Measurements from ENCODE around the gene ANK3. TPM values are rescaled to one million over a fixed set of nuclear protein-coding genes. Genes with fewer than 3 reads are reported as not detected.

ANK3 gene
- total and polyA plus RNA-seq, 8 donors = 3.6 to 115 (median 31.1) TPM

DNA sequence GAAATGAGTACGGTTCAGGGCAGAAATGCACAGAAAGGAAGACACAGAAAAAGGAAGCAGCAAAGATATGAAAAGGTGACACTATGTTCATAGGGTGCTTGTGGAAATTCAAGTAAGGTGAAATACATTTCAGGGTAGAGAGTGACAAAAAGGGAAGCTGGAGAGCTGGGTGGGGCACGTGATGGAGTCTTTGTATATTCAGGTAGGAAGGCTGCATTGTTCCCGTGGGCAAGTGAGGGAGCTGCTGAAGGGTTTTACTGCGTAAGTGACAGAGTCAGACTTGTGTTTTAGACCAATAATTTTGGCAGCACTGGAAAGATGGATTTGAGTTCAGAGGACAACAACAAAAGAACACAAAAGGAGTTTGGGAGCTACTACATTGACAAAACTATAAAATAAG lies 35.3 kb upstream of the ANK3 start:
- intact Hi-C loops (cut with DNase I; ENCODE audit: low total_unique reads) = no loop called here
- no peak overlapping the region for H3K27ac ChIP-seq
- no peaks in the 10 kb centered on the region for H3K27me3 ChIP-seq
- H3K36me3 ChIP-seq = no peaks in the 10 kb centered on the region
- WGBS, 5 donors = 66 to 80% (median 73%) methylated on average over 4 of the region's 4 CpGs
- H3K4me1 ChIP-seq = peaks cover 0 to 14% (median 0%) of the 10 kb centered on the region in 4 donors
- H3K4me3 ChIP-seq = no peak overlapping the region
- DNase-seq = no peak
- no peaks in the 10 kb centered on the region for H3K9me3 ChIP-seq
- TF ChIP-seq EP300 (IDR thresholded peaks at IDR 0.05) = no peak
- no peak for TF ChIP-seq POLR2A (IDR thresholded peaks at IDR 0.05)
- TF ChIP-seq, protein P1, sequence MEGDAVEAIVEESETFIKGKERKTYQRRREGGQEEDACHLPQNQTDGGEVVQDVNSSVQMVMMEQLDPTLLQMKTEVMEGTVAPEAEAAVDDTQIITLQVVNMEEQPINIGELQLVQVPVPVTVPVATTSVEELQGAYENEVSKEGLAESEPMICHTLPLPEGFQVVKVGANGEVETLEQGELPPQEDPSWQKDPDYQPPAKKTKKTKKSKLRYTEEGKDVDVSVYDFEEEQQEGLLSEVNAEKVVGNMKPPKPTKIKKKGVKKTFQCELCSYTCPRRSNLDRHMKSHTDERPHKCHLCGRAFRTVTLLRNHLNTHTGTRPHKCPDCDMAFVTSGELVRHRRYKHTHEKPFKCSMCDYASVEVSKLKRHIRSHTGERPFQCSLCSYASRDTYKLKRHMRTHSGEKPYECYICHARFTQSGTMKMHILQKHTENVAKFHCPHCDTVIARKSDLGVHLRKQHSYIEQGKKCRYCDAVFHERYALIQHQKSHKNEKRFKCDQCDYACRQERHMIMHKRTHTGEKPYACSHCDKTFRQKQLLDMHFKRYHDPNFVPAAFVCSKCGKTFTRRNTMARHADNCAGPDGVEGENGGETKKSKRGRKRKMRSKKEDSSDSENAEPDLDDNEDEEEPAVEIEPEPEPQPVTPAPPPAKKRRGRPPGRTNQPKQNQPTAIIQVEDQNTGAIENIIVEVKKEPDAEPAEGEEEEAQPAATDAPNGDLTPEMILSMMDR (IDR thresholded peaks at IDR 0.05) = no peak
- TF ChIP-seq POLR2AphosphoS5 (IDR thresholded peaks at IDR 0.05) = no peak

DNA sequence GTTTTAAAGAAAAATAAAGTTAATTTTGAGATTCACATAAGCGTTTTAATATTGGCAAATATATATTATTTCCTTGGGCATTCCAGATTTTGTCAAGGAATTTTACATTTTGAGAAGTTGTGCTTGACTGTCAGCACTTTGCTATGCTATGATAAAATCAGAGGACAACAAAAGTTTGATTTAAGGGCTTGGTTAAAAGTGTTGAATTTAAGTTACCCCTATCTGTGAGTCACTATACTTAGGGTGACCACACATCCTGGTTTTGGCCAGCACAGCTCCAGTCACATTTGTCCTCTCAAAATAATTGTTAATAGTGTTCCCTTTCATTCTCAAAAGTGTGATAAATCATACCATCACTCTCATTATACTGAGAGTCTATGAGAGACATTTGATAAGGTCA lies 34.2 kb upstream of the ANK3 start:
- Histone ChIP-seq H3K4me1 (peaks cover 0 to 14% (median 0%) of the 10 kb centered on the region in 4 donors), H3K9me3 (no peaks in the 10 kb centered on the region), H3K36me3 (no peaks in the 10 kb centered on the region), H3K27ac (no peak overlapping the region), H3K4me3 (no peak overlapping the region), H3K27me3 (no peaks in the 10 kb centered on the region)
- no peak for DNase-seq
- intact Hi-C loops (cut with DNase I; ENCODE audit: low total_unique reads) = no loop called here
- TF ChIP-seq EP300 (IDR thresholded peaks at IDR 0.05) (no peak), POLR2AphosphoS5 (IDR thresholded peaks at IDR 0.05) (no peak), POLR2A (IDR thresholded peaks at IDR 0.05) (no peak)
- TF ChIP-seq, protein P1 (IDR thresholded peaks at IDR 0.05) = no peak
- 85 to 97% (median 89%) methylated on average over 1 of the region's 1 CpG for WGBS, 5 donors

DNA sequence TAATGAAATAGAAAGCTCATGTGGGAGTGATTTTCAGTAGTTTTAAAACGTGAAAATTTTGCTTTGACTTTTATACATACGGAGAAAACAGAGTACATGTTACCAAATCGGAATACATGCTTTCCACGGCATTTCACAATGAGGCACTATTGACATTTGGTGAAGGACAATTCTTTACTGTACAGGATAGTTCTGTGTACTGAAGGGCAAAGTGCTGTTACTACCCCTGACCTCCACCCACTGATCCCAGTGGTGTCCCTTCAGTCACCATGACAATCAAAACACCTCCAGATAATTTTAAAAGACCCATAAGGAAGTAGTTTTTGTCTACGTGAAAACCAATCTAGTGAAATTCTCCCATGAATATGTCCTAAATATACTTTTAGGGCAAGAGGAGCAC lies 33.1 kb upstream of the ANK3 start:
- TF ChIP-seq, protein P1 (IDR thresholded peaks at IDR 0.05) = no peak
- TF ChIP-seq POLR2A (IDR thresholded peaks at IDR 0.05) (no peak), POLR2AphosphoS5 (IDR thresholded peaks at IDR 0.05) (no peak), EP300 (IDR thresholded peaks at IDR 0.05) (no peak)
- Histone ChIP-seq H3K36me3 (no peaks in the 10 kb centered on the region), H3K27ac (no peak overlapping the region), H3K4me3 (no peak overlapping the region), H3K9me3 (no peaks in the 10 kb centered on the region), H3K4me1 (peaks cover 0 to 14% (median 0%) of the 10 kb centered on the region in 4 donors), H3K27me3 (no peaks in the 10 kb centered on the region)
- intact Hi-C loops (cut with DNase I; ENCODE audit: low total_unique reads) = no loop called here
- WGBS, 5 donors = 76 to 85% (median 83%) methylated on average over 5 of the region's 5 CpGs
- DNase-seq = no peak

DNA sequence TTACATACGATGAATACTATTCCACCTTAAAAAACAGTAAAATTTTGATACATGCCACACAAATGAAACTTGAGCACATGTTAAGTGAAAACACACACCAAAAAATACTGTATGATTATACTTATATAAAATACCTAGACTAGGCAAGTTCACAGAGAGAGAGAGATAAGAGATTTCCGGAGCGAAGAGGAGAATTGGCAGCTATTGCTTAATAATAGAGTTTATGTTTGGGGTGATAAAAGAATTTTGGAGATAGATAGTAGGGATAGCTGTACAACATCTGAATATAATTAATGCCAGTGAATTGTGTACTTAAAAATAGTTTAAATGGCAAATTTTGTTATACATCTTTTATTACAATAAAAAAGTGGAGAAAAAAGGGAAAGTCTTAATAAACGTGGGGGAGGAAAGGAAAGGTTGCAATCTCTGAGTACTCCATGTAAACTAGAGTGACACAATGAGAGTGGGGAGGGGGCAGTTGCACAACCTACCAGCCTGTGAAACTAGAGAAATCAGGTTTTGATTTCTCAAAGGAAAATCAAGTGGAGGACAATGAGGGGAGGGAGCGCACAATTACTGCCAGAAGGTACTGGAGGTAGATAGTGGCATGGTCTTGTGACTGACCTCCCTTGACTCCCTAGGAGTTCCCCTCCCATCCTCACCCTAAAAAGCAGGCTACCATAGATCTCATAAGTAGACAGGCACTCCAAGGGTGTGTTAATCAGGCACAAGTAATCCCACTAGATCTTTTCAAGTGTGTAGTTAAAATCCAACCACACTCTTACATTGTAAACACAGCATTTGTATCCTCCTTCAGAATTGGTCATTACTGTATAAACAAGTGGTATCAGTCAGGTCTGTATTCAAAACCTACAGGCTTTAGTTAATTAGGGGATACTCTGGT lies 31.6 kb upstream of the ANK3 start:
- Histone ChIP-seq H3K4me3 (no peak overlapping the region), H3K27me3 (no peaks in the 10 kb centered on the region), H3K27ac (no peak overlapping the region), H3K4me1 (peaks cover 0 to 9% (median 0%) of the 10 kb centered on the region in 4 donors), H3K36me3 (no peaks in the 10 kb centered on the region), H3K9me3 (no peaks in the 10 kb centered on the region)
- no peak for DNase-seq
- intact Hi-C loops (cut with DNase I; ENCODE audit: low total_unique reads) = no loop called here
- 73 to 84% (median 78%) methylated on average over 5 of the region's 5 CpGs for WGBS, 5 donors
- TF ChIP-seq EP300 (IDR thresholded peaks at IDR 0.05) (no peak), POLR2AphosphoS5 (IDR thresholded peaks at IDR 0.05) (no peak), POLR2A (IDR thresholded peaks at IDR 0.05) (no peak)
- TF ChIP-seq, protein P1 (IDR thresholded peaks at IDR 0.05) = no peak
